Endothelial cell of umbilical vein (primary cell): ENCODE results near the gene TTLL5. TPM values are rescaled to one million over a fixed set of nuclear protein-coding genes. Genes with fewer than 3 reads are reported as not detected.

Experiments
- BruUV-seq: library from RNA; stranded (reverse); fragments of 400-500 nt; replicated peaks from 2 replicates; lab custom pipeline; 2021; lab: Mats Ljungman, UMichigan
- CTCF ChIA-PET: fragments of 300-600, 350-600 bp; sonication (Branson Sonifier 250); formaldehyde crosslinking; loops from one replicate; lab custom pipeline; 2021; ENCODE audit warnings: antibody characterized with exemption, inconsistent platforms; lab: Charles Lee
- POLR2A ChIA-PET: fragments of 300-600, 350-600 bp; sonication (Branson Sonifier 250); formaldehyde crosslinking; loops from one replicate; lab custom pipeline; 2021; ENCODE audit warnings: antibody characterized with exemption, inconsistent platforms; lab: Charles Lee
- DNase-seq: peaks from one replicate; pipeline ENCODE4 v3.0.0-alpha.2; 2011; ENCODE audit warnings: low read depth, low spot score
- FAIRE-seq: peaks from 2 replicates; lab custom pipeline; 2011; peaks lifted over from hg19 to GRCh38; lab: Jason Lieb, UNC
- H2AFZ ChIP-seq: 2 replicates; pipeline ENCODE4 v1.6.0; 2012; ENCODE audit warnings: low read depth, low read length, control low read depth, inconsistent platforms
- H3K27ac ChIP-seq: 2 replicates; pipeline ENCODE4 v1.5.1; 2011; ENCODE audit warnings: low read depth, mild to moderate bottlenecking, control low read depth, low read length, moderate library complexity; ENCODE audit not compliant: insufficient read depth
- H3K27me3 ChIP-seq, 2 experiments: 2 replicates each; pipeline versions ENCODE4 v1.6.0 to v1.6.1; 2011; ENCODE audit warnings: low read length in 2 of 2, mixed read lengths in 1 of 2; ENCODE audit not compliant: control insufficient read depth in 2 of 2, insufficient read depth in 2 of 2
- H3K36me3 ChIP-seq, 2 experiments: 2 replicates in 1 of 2; 3 replicates in 1 of 2; pipeline ENCODE4 v1.5.1; 2011; ENCODE audit warnings: low read length in 2 of 2, mild to moderate bottlenecking in 1 of 2, moderate library complexity in 1 of 2; ENCODE audit not compliant: control insufficient read depth in 2 of 2, insufficient read depth in 2 of 2; ENCODE audit errors: extremely low read depth in 1 of 2
- H3K4me1 ChIP-seq: 3 replicates; pipeline ENCODE4 v1.5.1; 2011; ENCODE audit warnings: mild to moderate bottlenecking, low read length; ENCODE audit not compliant: control insufficient read depth, insufficient read depth; ENCODE audit errors: extremely low read depth
- H3K4me2 ChIP-seq: 2 replicates; pipeline ENCODE4 v1.6.1; 2011; ENCODE audit warnings: low read length, control low read depth, mixed read lengths; ENCODE audit not compliant: insufficient read depth
- H3K4me3 ChIP-seq, 3 experiments: fragments of 200-600 bp in 1 of 3; sonication (generic), shearing (Covaris generic) in 1 of 3; replicated peaks in 1 of 3; 2 replicates each; pipeline ENCODE4 v1.5.1; 2011 to 2016; ENCODE audit warnings: control low read depth in 3 of 3, low read length in 3 of 3, mild to moderate bottlenecking in 2 of 3, inconsistent platforms in 1 of 3, low read depth in 1 of 3, moderate library complexity in 1 of 3; ENCODE audit not compliant: insufficient read depth in 1 of 3
- H3K79me2 ChIP-seq: 2 replicates; pipeline ENCODE4 v1.6.0; 2012; ENCODE audit warnings: low read length, inconsistent platforms; ENCODE audit not compliant: control insufficient read depth, insufficient read depth
- H3K9ac ChIP-seq: replicated peaks from 2 replicates; pipeline ENCODE3; 2011; ENCODE audit warnings: low read length, control low read depth; ENCODE audit not compliant: insufficient read depth; ENCODE audit errors: extremely low read depth
- H3K9me1 ChIP-seq: replicated peaks from 3 replicates; pipeline ENCODE4 v1.6.0; 2011; ENCODE audit warnings: mild to moderate bottlenecking, low read length; ENCODE audit not compliant: control insufficient read depth, insufficient read depth; ENCODE audit errors: extremely low read depth
- H3K9me3 ChIP-seq: replicated peaks from 2 replicates; pipeline ENCODE4 v1.5.1; 2012; ENCODE audit warnings: low read length, inconsistent platforms; ENCODE audit not compliant: control insufficient read depth, insufficient read depth
- H4K20me1 ChIP-seq: replicated peaks from 2 replicates; pipeline ENCODE3; 2011; ENCODE audit warnings: mild to moderate bottlenecking, low read length; ENCODE audit not compliant: control insufficient read depth, insufficient read depth; ENCODE audit errors: extremely low read depth
- CTCF ChIP-seq, 2 donors: IDR thresholded peaks; 1 replicate in 1 of 2; 2 replicates in 1 of 2; pipeline ENCODE4 v1.5.1; 2011; ENCODE audit warnings: low read length in 2 of 2, mild to moderate bottlenecking in 2 of 2, moderate library complexity in 2 of 2, control low read depth in 1 of 2, inconsistent platforms in 1 of 2, low read depth in 1 of 2; ENCODE audit not compliant: insufficient read depth in 1 of 2; ENCODE audit errors: extremely low read depth in 1 of 2
- EZH2 ChIP-seq: IDR thresholded peaks from 2 replicates; pipeline ENCODE4 v1.6.1; 2012; ENCODE audit warnings: borderline replicate concordance, low read depth, mild to moderate bottlenecking, moderate library complexity, low read length, inconsistent platforms; ENCODE audit not compliant: severe bottlenecking
- FOS ChIP-seq: IDR thresholded peaks from 2 replicates; pipeline ENCODE4 v1.6.1; 2011; ENCODE audit warnings: mild to moderate bottlenecking, low read length, moderate library complexity, borderline replicate concordance; ENCODE audit not compliant: insufficient read depth
- GATA2 ChIP-seq: IDR thresholded peaks from 2 replicates; pipeline ENCODE4 v1.7.0; 2011; ENCODE audit warnings: low read depth, mild to moderate bottlenecking, moderate library complexity, mixed read lengths, low read length; ENCODE audit not compliant: insufficient read length, insufficient read depth
- JUN ChIP-seq: IDR thresholded peaks from 2 replicates; pipeline ENCODE4 v1.6.1; 2011; ENCODE audit warnings: borderline replicate concordance, low read depth; ENCODE audit not compliant: insufficient read length, insufficient read depth
- MYC ChIP-seq: IDR thresholded peaks from one replicate; pipeline ENCODE4 v1.6.1; 2011; ENCODE audit warnings: mild to moderate bottlenecking, low read depth, low read length
- POLR2A ChIP-seq: IDR thresholded peaks from 2 replicates; pipeline ENCODE4 v1.6.1; 2012; ENCODE audit warnings: low read depth, mild to moderate bottlenecking, control low read depth, low read length
- POLR2AphosphoS5 ChIP-seq: IDR thresholded peaks from 2 replicates; pipeline ENCODE4 v1.6.1; 2012; ENCODE audit warnings: low read depth, mild to moderate bottlenecking, control low read depth, low read length, moderate library complexity; ENCODE audit not compliant: insufficient read depth
- dilution Hi-C: fragments of 300-500 bp; cut with MboI; formaldehyde crosslinking; loops from one replicate; pipeline ENCODE4 v1.15.0; 2019; ENCODE audit warnings: low sequenced_read_pairs; ENCODE audit not compliant: extremely low pct_ligation_motif_present
- intact Hi-C: fragments of 100-400 bp; cut with micrococcal nuclease; formaldehyde crosslinking; loops from one replicate; pipeline ENCODE4 v1.10.0; 2022
- polyA plus RNA-seq, 4 experiments: library from polyadenylated mRNA; depleted of rRNA in 3 of 4; stranded (reverse) in 3 of 4; unstranded in 1 of 4; fragments of >200 nt; gene quantifications; 2 replicates each; pipeline versions ENCODE4 v1.2.1 to v1.2.3, GENCODE V29; 2011 to 2012; ENCODE audit warnings: missing spikeins in 1 of 4
- total RNA-seq: library from RNA; stranded (reverse); gene quantifications from 2 replicates; pipeline ENCODE4 v1.2.3, GENCODE V29; 2021
- TF ChIP-seq, protein P1 (sequence below): IDR thresholded peaks from 2 replicates; pipeline ENCODE4 v1.6.1; 2011; ENCODE audit not compliant: insufficient read depth, insufficient read length

TTLL5 gene
- total and polyA plus RNA-seq, 2 donors (not counting 3 experiments of a cell fraction or from before 2014, with no cell fraction given) = 33.2 to 93.6 TPM

GRCh38 chr14:75907756-75908359 is 246.8 kb downstream of the TTLL5 start:
- Histone ChIP-seq H3K9me1 (no peaks in the 10 kb centered on the region), H3K4me2 (no peak overlapping the region), H3K27me3 (no peaks in the 10 kb centered on the region), H3K4me3 (no peak overlapping the region), H3K36me3 (peaks cover 0 to 4% of the 10 kb centered on the region in 2 experiments), H3K79me2 (no peaks in the 10 kb centered on the region), H3K9me3 (no peaks in the 10 kb centered on the region), H4K20me1 (no peaks in the 10 kb centered on the region), H3K27ac (no peak overlapping the region), H3K9ac (no peak overlapping the region), H3K4me1 (peaks cover 6% of the 10 kb centered on the region), H2AFZ (no peak overlapping the region)
- CTCF ChIA-PET = interaction anchor here (1.4 to 5.1 kb wide), 24 partner anchors 10 to 479 kb away, joined by 3 to 282 read pairs (median 12); partner anchors contain the start of gene TGFB3
- TF ChIP-seq POLR2A = no peak
- TF ChIP-seq CTCF (IDR thresholded peaks at IDR 0.05; ENCODE audit: extremely low read depth in 1 of 2, insufficient read depth in 1 of 2, low read depth in 1 of 2, low read length in 2 of 2) = no peak
- TF ChIP-seq POLR2AphosphoS5 = no peak
- TF ChIP-seq, protein P1, sequence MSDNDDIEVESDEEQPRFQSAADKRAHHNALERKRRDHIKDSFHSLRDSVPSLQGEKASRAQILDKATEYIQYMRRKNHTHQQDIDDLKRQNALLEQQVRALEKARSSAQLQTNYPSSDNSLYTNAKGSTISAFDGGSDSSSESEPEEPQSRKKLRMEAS = no peak
- no peak for TF ChIP-seq FOS
- TF ChIP-seq JUN = no peak
- TF ChIP-seq MYC = no peak
- no peak for TF ChIP-seq EZH2
- TF ChIP-seq GATA2 = no peak
- FAIRE-seq (no peak), DNase-seq (no peak)
- POLR2A ChIA-PET = no interaction called here
- intact Hi-C loops (loop anchor here (2.0 to 10.0 kb wide), 2 partner anchors 197 to 477 kb away; no protein-coding TSS in a partner anchor), dilution Hi-C loops (no loop called here)
- no TSS peak for BruUV-seq
